ENCODE data around the gene CD34.

DNA sequence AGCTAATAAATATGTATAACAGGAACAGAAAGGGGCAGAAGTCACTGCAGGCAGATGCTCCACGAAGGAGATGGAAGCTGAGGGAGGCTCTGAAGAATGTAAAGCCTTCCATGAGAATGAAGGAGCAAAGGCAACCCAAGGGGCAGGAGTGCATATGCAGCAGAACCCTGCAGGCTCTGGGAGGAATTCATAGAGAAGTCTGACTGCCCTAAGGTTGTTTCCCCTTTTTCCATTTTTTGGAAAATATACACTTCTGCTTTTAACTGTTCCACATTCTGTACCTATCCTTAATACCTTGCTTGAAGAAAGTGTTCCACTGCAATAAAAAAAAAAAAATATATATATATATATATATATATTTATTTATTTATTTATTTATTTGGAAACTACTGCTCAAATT is 69.6 kb downstream of the CD34 start:
- TF ChIP-seq POLR2A (IDR thresholded peaks at IDR 0.05; ENCODE audit: low read length) (no peak), GATA1 (IDR thresholded peaks at IDR 0.05; ENCODE audit: low read depth, low read length) (no peak)
